A673 (cell line): ENCODE measurements around the gene TRIP12. TPM values are rescaled to one million over a fixed set of nuclear protein-coding genes. Genes with fewer than 3 reads are reported as not detected.

Experiments
- Bru-seq: library from RNA; stranded (reverse); fragments of 400-500 nt; gene quantifications from one replicate; lab custom pipeline; 2021; lab: Mats Ljungman, UMichigan
- BruChase-seq, 2 experiments: library from RNA; stranded (reverse); fragments of 400-500 nt; gene quantifications; one replicate each; lab custom pipeline; 2021; lab: Mats Ljungman, UMichigan
- BruUV-seq: library from RNA; stranded (reverse); fragments of 400-500 nt; replicated peaks from 2 replicates; lab custom pipeline; 2021; lab: Mats Ljungman, UMichigan
- CTCF ChIA-PET: fragments of 300-600 bp; sonication (Branson Sonifier 250); formaldehyde crosslinking; loops from one replicate; lab custom pipeline; 2022; ENCODE audit warnings: antibody characterized with exemption; lab: Charles Lee
- POLR2A ChIA-PET: fragments of 300-600 bp; sonication (Branson Sonifier 250); formaldehyde crosslinking; loops from one replicate; lab custom pipeline; 2022; ENCODE audit warnings: antibody characterized with exemption; ENCODE audit not compliant: low non-redundant PET; lab: Charles Lee
- DNase-seq: peaks from one replicate; pipeline ENCODE4 v3.0.0-alpha.2; 2015; ENCODE audit warnings: low spot score
- H3K27ac ChIP-seq: fragments of 200-600 bp; sonication (generic); 2 replicates; pipeline ENCODE4 v1.5.1; 2016; ENCODE audit warnings: mixed run types, low read depth, mild to moderate bottlenecking, mixed read lengths, antibody characterized with exemption, low read length; ENCODE audit not compliant: poor library complexity, severe bottlenecking
- H3K27me3 ChIP-seq: fragments of 200-600 bp; sonication (generic); replicated peaks from 2 replicates; pipeline ENCODE4 v1.6.1; 2017; ENCODE audit warnings: mixed run types, low read depth, mild to moderate bottlenecking, mixed read lengths, antibody characterized with exemption, low read length; ENCODE audit not compliant: insufficient read depth, poor library complexity
- H3K36me3 ChIP-seq: fragments of 200-600 bp; sonication (generic); 2 replicates; pipeline ENCODE4 v1.6.1; 2016; ENCODE audit warnings: mixed run types, mild to moderate bottlenecking, mixed read lengths, antibody characterized with exemption, low read length; ENCODE audit not compliant: insufficient read depth, poor library complexity, severe bottlenecking
- H3K4me1 ChIP-seq: fragments of 200-600 bp; sonication (generic); 2 replicates; pipeline ENCODE4 v1.6.1; 2017; ENCODE audit warnings: mixed run types, mild to moderate bottlenecking, mixed read lengths, antibody characterized with exemption, low read length; ENCODE audit not compliant: insufficient read depth, poor library complexity, severe bottlenecking
- H3K4me3 ChIP-seq: fragments of 200-600 bp; sonication (generic); 2 replicates; pipeline ENCODE4 v1.5.1; 2016; ENCODE audit warnings: low read depth, mixed run types, mild to moderate bottlenecking, mixed read lengths, low read length; ENCODE audit not compliant: poor library complexity, severe bottlenecking
- H3K9me3 ChIP-seq: fragments of 200-600 bp; sonication (generic); 2 replicates; pipeline ENCODE4 v1.6.1; 2016; ENCODE audit warnings: mixed run types, low read depth, mild to moderate bottlenecking, mixed read lengths, antibody characterized with exemption, low read length; ENCODE audit not compliant: poor library complexity, severe bottlenecking
- EZH2 ChIP-seq: fragments of 200-600 bp; sonication (generic); IDR thresholded peaks from 2 replicates; pipeline ENCODE4 v1.6.1; 2017; ENCODE audit warnings: borderline replicate concordance, low read depth, mild to moderate bottlenecking, mixed read lengths, antibody characterized with exemption, low read length; ENCODE audit not compliant: poor library complexity, severe bottlenecking
- intact Hi-C: fragments of 100-400 bp; cut with micrococcal nuclease; formaldehyde crosslinking; loops from one replicate; pipeline ENCODE4 v1.10.0; 2022; ENCODE audit not compliant: unreplicated experiment
- long read RNA-seq: library from polyadenylated mRNA; stranded (forward); transcript quantifications from one replicate; pipeline ENCODE4 v2.0.0, GENCODE V29; 2022
- total RNA-seq: library from RNA; stranded (reverse); gene quantifications from 2 replicates; pipeline ENCODE4 v1.2.3, GENCODE V29; 2021
- TF ChIP-seq, protein P1 (sequence below): fragments of 300-800, 200-600 bp; sonication (generic); conservative IDR thresholded peaks from 2 replicates; pipeline ENCODE4 v1.5.1; 2017; ENCODE audit warnings: low read depth, mild to moderate bottlenecking, antibody characterized with exemption, low read length, moderate library complexity, mixed read lengths

TRIP12 gene
- total RNA-seq, result 263 and 300 TPM in 2 replicates
- percentile 95 among the genes with signal in this experiment for Bru-seq, nascent RNA
- percentile 91 among the genes with signal in this experiment for BruChase-seq, experiment 1, labeled RNA remaining after a 2-hour chase
- BruChase-seq, experiment 2, labeled RNA remaining after a 6-hour chase, result percentile 95 among the genes with signal in this experiment
- long read RNA-seq, partial matches to known transcripts, result 23 of 68 reads
- long read RNA-seq, other reads (novel, unspliced or antisense), result 45 of 68 reads

- no peaks in the 10 kb centered on the region for H3K27me3 ChIP-seq
- H3K4me3 ChIP-seq, result peak within 1 kb of the TSS; percentile 88
- H3K36me3 ChIP-seq, result peaks cover 16% of the 10 kb centered on the region
- CTCF ChIA-PET, result interaction anchor here (0.6 kb wide), 1 partner anchor 121 kb away, joined by 3 read pairs; no protein-coding TSS in a partner anchor
- H3K4me1 ChIP-seq, result no peaks in the 10 kb centered on the region
- TF ChIP-seq, protein P1, sequence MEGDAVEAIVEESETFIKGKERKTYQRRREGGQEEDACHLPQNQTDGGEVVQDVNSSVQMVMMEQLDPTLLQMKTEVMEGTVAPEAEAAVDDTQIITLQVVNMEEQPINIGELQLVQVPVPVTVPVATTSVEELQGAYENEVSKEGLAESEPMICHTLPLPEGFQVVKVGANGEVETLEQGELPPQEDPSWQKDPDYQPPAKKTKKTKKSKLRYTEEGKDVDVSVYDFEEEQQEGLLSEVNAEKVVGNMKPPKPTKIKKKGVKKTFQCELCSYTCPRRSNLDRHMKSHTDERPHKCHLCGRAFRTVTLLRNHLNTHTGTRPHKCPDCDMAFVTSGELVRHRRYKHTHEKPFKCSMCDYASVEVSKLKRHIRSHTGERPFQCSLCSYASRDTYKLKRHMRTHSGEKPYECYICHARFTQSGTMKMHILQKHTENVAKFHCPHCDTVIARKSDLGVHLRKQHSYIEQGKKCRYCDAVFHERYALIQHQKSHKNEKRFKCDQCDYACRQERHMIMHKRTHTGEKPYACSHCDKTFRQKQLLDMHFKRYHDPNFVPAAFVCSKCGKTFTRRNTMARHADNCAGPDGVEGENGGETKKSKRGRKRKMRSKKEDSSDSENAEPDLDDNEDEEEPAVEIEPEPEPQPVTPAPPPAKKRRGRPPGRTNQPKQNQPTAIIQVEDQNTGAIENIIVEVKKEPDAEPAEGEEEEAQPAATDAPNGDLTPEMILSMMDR, result no peak
- no peak for TF ChIP-seq EZH2
- intact Hi-C loops, result loop anchor here (1.0 kb wide), 1 partner anchor 121 kb away; no protein-coding TSS in a partner anchor
- no TSS peak for BruUV-seq
- DNase-seq, result peak; percentile 98
- no peaks in the 10 kb centered on the region for H3K9me3 ChIP-seq
- POLR2A ChIA-PET, result no interaction called here
- H3K27ac ChIP-seq, result peak within 1 kb of the TSS; percentile 97
These were observed at the start of gene TRIP12 for GRCh38 chr2:229921892-229922448. Gene TRIP12 (minus strand): TSS chr2:229922009. CDS start chr2:229880079, 41,930 bp downstream.

GRCh38 chr2:229971298-229971790 lies 49.5 kb upstream of the TRIP12 start:
- CTCF ChIA-PET, result no interaction called here
- H3K9me3 ChIP-seq, result no peaks in the 10 kb centered on the region
- H3K36me3 ChIP-seq, result no peaks in the 10 kb centered on the region
- POLR2A ChIA-PET, result no interaction called here
- H3K4me3 ChIP-seq, result no peak overlapping the region
- no peak for DNase-seq
- BruUV-seq, result no TSS peak
- H3K4me1 ChIP-seq, result no peaks in the 10 kb centered on the region
- H3K27me3 ChIP-seq, result no peaks in the 10 kb centered on the region
- TF ChIP-seq EZH2, result no peak
- TF ChIP-seq, protein P1, result no peak
- intact Hi-C loops, result no loop called here
- no peak overlapping the region for H3K27ac ChIP-seq

GRCh38 chr2:229970406-229970805 lies 48.6 kb upstream of the TRIP12 start:
- TF ChIP-seq, protein P1, result no peak
- TF ChIP-seq EZH2, result no peak
- Histone ChIP-seq H3K9me3 (no peaks in the 10 kb centered on the region), H3K27me3 (no peaks in the 10 kb centered on the region), H3K27ac (no peak overlapping the region), H3K4me3 (no peak overlapping the region), H3K36me3 (no peaks in the 10 kb centered on the region), H3K4me1 (no peaks in the 10 kb centered on the region)
- ChIA-PET CTCF (no interaction called here), POLR2A (interaction anchor here (0.6 kb wide), 1 partner anchor 247 kb away, joined by 6 read pairs; no protein-coding TSS in a partner anchor)
- DNase-seq, result no peak
- no TSS peak for BruUV-seq
- intact Hi-C loops, result no loop called here
